Adipocyte (in vitro differentiated cells): Measurements from ENCODE around the gene CHKA.

ENCODE experiments used
- DNase-seq: peaks from one replicate; pipeline ENCODE4 v3.0.0-alpha.2; 2015; ENCODE audit warnings: low read depth
- H3K27me3 ChIP-seq: replicated peaks from 2 replicates; pipeline ENCODE4 v1.7.0; 2013; ENCODE audit warnings: mild to moderate bottlenecking, low read length, moderate library complexity; ENCODE audit not compliant: control insufficient read depth, insufficient read depth
- H3K36me3 ChIP-seq: 2 replicates; pipeline ENCODE4 v1.7.0; 2013; ENCODE audit warnings: low read length, mild to moderate bottlenecking, moderate library complexity; ENCODE audit not compliant: control insufficient read depth, insufficient read depth, severe bottlenecking
- H3K4me1 ChIP-seq: 2 replicates; pipeline ENCODE4 v1.7.0; 2013; ENCODE audit warnings: mild to moderate bottlenecking, low read length, moderate library complexity; ENCODE audit not compliant: control insufficient read depth, insufficient read depth
- H3K4me3 ChIP-seq: 2 replicates; pipeline ENCODE4 v1.7.0; 2013; ENCODE audit warnings: mild to moderate bottlenecking, low read length, moderate library complexity
- H3K9ac ChIP-seq: 2 replicates; pipeline ENCODE4 v1.7.0; 2013; ENCODE audit warnings: mild to moderate bottlenecking, low read length, moderate library complexity
- H3K9me3 ChIP-seq: 2 replicates; pipeline ENCODE4 v1.7.0; 2013; ENCODE audit warnings: mild to moderate bottlenecking, low read length, moderate library complexity; ENCODE audit not compliant: control insufficient read depth

Gene CHKA

GRCh38 chr11:68128682-68129327 lies 7.6 kb upstream of the CHKA start:
- H3K4me3 ChIP-seq = peak overlapping the region; percentile 64
- H3K9ac ChIP-seq = peak overlapping the region; percentile 51
- H3K4me1 ChIP-seq = peaks cover 22% of the 10 kb centered on the region

GRCh38 chr11:68127714-68128681 lies 6.8 kb upstream of the CHKA start:
- H3K4me3 ChIP-seq = peak overlapping the region; percentile 64
- H3K36me3 ChIP-seq = no peaks in the 10 kb centered on the region
- H3K9ac ChIP-seq = no peak overlapping the region
- DNase-seq = peak; percentile 53
- H3K9me3 ChIP-seq = peaks cover 3% of the 10 kb centered on the region
- peaks cover 24% of the 10 kb centered on the region for H3K4me1 ChIP-seq
- H3K27me3 ChIP-seq = no peaks in the 10 kb centered on the region

More at GRCh38 chr11:68128682-68129327, 7.6 kb upstream of the CHKA start:
- peak; percentile 38 for DNase-seq
- no peaks in the 10 kb centered on the region for H3K27me3 ChIP-seq
- peaks cover 7% of the 10 kb centered on the region for H3K9me3 ChIP-seq
- no peaks in the 10 kb centered on the region for H3K36me3 ChIP-seq

- Histone ChIP-seq H3K36me3 (no peaks in the 10 kb centered on the region), H3K9me3 (no peaks in the 10 kb centered on the region), H3K27me3 (no peaks in the 10 kb centered on the region), H3K4me1 (peaks cover 37% of the 10 kb centered on the region), H3K9ac (no peak overlapping the region), H3K4me3 (no peak overlapping the region)
- no peak for DNase-seq
Measured at GRCh38 chr11:68125164-68125563, 4.0 kb upstream of the CHKA start.

- no peaks in the 10 kb centered on the region for H3K27me3 ChIP-seq
- no peak for DNase-seq
- peaks cover 52% of the 10 kb centered on the region for H3K4me1 ChIP-seq
- H3K9ac ChIP-seq = no peak overlapping the region
- no peaks in the 10 kb centered on the region for H3K9me3 ChIP-seq
- H3K4me3 ChIP-seq = no peak overlapping the region
- no peaks in the 10 kb centered on the region for H3K36me3 ChIP-seq
Measured at GRCh38 chr11:68122936-68123539, 1.9 kb upstream of the CHKA start.

GRCh38 chr11:68120273-68121066 lies 718 bp downstream of the CHKA start:
- DNase-seq = peak; percentile 74
- peak overlapping the region; percentile 89 for H3K9ac ChIP-seq

GRCh38 chr11:68118706-68119448 lies 2.3 kb downstream of the CHKA start:
- Histone ChIP-seq H3K27me3 (no peaks in the 10 kb centered on the region), H3K4me3 (peak overlapping the region; percentile 90), H3K9ac (peak overlapping the region; percentile 89), H3K36me3 (no peaks in the 10 kb centered on the region), H3K4me1 (peaks cover 53% of the 10 kb centered on the region), H3K9me3 (no peaks in the 10 kb centered on the region)
- peak; percentile 18 for DNase-seq

More at GRCh38 chr11:68120273-68121066, 718 bp downstream of the CHKA start:
- Histone ChIP-seq H3K9me3 (no peaks in the 10 kb centered on the region), H3K4me1 (peaks cover 48% of the 10 kb centered on the region), H3K27me3 (no peaks in the 10 kb centered on the region), H3K36me3 (no peaks in the 10 kb centered on the region), H3K4me3 (peak overlapping the region; percentile 90)

- no peaks in the 10 kb centered on the region for H3K27me3 ChIP-seq
- peaks cover 53% of the 10 kb centered on the region for H3K4me1 ChIP-seq
- H3K4me3 ChIP-seq = peak overlapping the region; percentile 90
- H3K9ac ChIP-seq = peak overlapping the region; percentile 89
- no peaks in the 10 kb centered on the region for H3K9me3 ChIP-seq
- no peaks in the 10 kb centered on the region for H3K36me3 ChIP-seq
- DNase-seq = no peak
Measured at GRCh38 chr11:68117853-68118470, 3.2 kb downstream of the CHKA start.

GRCh38 chr11:68116974-68117373 lies 4.2 kb downstream of the CHKA start:
- Histone ChIP-seq H3K4me3 (no peak overlapping the region), H3K27me3 (no peaks in the 10 kb centered on the region), H3K36me3 (no peaks in the 10 kb centered on the region), H3K4me1 (peaks cover 45% of the 10 kb centered on the region), H3K9me3 (no peaks in the 10 kb centered on the region), H3K9ac (no peak overlapping the region)
- DNase-seq = no peak

GRCh38 chr11:68116126-68116525 lies 5.1 kb downstream of the CHKA start:
- no peak overlapping the region for H3K9ac ChIP-seq
- no peaks in the 10 kb centered on the region for H3K36me3 ChIP-seq
- H3K27me3 ChIP-seq = no peaks in the 10 kb centered on the region
- H3K4me1 ChIP-seq = peaks cover 41% of the 10 kb centered on the region
- no peak overlapping the region for H3K4me3 ChIP-seq
- DNase-seq = no peak
- no peaks in the 10 kb centered on the region for H3K9me3 ChIP-seq

GRCh38 chr11:68115285-68115684 lies 5.9 kb downstream of the CHKA start:
- Histone ChIP-seq H3K9me3 (no peaks in the 10 kb centered on the region), H3K4me1 (peaks cover 41% of the 10 kb centered on the region), H3K27me3 (no peaks in the 10 kb centered on the region), H3K9ac (no peak overlapping the region), H3K36me3 (no peaks in the 10 kb centered on the region), H3K4me3 (no peak overlapping the region)
- no peak for DNase-seq
